HG03280 (cell line): ENCODE results near the gene HSPA1A.
A peak's percentile ranks its signal among the peaks of the same experiment; 100 is the strongest.

Experiments used
- ATAC-seq: cut with Tn5 transposase; IDR thresholded peaks from one replicate; pipeline ENCODE4 v1.9.1; 2021; ENCODE audit warnings: mild to moderate bottlenecking, moderate library complexity; ENCODE audit not compliant: unreplicated experiment

HSPA1A gene

DNA sequence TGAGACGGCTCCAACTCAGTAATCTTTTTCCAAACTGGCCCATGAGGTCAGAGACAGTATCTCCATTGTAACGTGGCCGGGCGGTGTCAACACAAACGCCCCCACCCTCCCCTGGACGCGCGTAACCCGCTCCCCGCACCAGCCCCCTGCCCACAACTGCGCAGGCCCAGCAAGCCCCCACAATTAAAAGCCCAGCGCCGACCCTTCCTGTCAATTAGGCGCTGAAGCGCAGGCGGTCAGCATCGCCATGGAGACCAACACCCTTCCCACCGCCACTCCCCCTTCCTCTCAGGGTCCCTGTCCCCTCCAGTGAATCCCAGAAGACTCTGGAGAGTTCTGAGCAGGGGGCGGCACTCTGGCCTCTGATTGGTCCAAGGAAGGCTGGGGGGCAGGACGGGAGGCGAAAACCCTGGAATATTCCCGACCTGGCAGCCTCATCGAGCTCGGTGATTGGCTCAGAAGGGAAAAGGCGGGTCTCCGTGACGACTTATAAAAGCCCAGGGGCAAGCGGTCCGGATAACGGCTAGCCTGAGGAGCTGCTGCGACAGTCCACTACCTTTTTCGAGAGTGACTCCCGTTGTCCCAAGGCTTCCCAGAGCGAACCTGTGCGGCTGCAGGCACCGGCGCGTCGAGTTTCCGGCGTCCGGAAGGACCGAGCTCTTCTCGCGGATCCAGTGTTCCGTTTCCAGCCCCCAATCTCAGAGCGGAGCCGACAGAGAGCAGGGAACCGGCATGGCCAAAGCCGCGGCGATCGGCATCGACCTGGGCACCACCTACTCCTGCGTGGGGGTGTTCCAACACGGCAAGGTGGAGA lies at the start of gene HSPA1A, which contains the start of gene HSPA1L:
Gene HSPA1A, plus strand, starts transcription at position 519 of the 814 bp plus-strand sequence. Its CDS starts 214 bp downstream, at position 733.
Gene HSPA1L, minus strand, starts transcription at position 259 of the 814 bp plus-strand sequence. CDS start 3,311 bp downstream, outside the sequence.
- peak; percentile 27 for ATAC-seq

DNA sequence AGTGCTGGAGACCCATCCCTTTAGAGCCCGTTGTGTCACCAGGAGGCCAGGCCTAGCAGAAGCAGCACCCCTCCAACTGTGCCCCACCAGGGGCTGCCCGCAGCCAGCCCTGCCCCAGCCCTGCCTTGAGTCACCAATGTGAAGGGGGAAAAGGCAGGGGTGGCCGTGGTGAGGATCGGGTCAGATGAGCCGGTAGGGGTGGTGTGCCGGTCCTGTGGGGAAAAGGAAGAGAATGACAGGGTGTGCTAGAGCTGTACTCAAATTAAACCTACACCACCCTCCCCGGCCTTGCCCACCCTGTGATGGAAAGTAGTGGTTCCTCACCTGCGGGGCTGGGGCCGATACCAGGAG lies 49.8 kb upstream of the HSPA1A start:
- no peak for ATAC-seq

DNA sequence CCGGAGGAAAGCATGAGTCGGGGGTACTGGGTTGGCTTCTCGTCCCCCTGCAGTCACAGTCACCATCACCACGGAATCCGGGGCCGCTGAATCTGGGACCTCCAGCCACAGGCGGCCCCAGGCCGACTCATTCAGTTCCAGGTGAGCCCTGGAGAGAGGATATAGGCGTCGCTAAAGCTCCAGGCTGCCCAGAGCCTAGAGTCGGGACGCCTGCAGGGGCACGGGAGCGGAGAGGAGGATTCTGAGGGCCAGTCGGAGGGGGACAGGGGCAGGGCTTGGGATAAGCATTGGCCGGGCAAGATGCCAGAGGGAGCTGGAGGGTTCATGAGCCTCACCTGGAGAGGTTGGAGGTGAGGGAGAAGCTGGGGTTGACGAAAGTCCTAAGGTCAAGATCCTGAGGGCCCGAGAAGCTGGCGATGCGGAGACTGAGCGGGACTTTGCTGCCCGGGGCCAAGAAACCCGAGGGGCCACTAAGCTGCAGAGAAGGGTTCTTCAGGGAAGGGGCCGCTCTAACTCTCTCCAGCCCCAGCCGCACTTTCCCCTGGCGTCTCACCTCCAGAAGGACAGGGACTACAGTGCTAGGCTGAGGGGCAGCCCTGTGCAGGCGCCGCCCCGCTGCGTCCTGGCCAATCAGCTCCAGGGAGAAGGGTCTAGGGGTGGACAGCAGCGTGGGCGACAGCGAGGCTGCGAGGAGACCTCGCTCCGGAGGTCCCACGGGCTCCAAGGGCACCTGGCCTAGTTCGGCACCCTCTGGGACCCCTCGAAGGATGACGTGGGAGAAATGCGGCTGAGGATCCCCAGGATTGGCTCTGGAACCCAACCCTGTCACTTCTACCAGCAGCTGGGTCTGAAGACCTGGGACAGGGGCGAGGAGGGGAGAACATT lies 49.2 kb upstream of the HSPA1A start:
- no peak for ATAC-seq

DNA sequence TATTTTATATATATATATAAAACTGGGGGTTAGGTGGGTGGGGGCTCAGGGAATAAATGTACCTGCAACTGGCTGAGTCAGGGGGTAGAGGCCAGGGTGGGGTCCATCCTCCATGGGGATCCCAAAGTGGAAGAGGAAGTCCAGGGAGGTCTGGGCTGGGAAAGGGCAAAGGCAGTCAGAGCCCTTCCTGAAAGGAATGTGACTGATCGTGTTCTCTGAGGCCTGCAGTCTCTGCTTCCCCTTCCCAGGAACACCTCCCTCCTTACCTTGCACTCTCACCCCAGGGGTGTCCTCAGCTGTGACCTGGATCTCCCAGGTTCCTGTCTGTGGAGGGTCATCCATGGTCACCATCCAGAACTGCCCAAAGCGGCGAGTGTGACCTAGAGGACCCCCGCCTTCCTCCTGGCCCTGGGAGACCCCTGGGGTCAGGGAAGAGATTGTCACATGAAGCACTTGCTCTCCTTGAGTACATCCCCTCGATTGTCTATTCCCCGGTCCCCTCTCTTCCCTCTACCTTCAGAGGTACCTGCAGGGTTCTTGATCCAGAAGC lies 48.2 kb upstream of the HSPA1A start:
- no peak for ATAC-seq

DNA sequence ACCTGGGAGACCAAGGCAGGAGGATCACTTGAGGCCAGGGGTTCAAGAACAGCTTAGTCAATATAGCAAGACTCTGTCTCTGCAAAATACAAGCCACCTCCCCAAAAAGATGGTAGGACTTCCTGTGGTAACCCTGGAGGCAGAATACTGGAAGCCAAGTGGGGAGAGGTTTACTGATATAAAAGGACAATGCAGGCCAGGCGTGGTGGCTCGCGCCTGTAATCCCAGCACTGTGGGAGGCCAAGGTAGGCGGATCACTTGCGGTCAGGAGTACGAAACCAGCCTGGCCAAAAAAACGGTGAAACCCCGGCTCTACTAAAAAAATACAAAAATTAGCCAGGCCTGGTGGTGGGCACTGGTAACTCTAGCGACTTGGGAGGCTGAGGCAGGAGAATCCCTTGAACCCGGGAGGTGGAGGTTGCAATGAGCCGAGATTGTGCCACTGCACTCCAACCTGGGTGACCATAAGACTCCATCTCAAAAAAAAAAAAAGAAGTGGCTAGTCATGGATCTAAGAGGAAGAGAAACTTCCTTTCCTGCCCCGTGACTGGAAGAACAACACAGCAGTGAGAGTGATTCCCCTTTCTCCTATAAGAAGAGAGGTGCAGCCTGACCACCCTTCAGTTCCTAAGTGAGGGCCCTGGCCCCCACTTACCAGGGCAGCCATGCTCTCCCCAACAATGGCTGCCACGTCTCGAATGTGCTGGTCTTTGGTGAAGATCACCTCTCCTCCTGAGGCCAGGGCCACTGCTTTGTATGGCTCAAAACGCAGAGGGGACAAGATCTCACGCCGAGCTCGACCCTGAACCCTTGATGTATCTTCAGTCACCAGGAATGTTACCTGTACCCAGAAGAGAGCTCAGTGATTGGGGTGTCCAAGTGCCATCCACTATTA lies 46.7 kb upstream of the HSPA1A start:
- no peak for ATAC-seq

DNA sequence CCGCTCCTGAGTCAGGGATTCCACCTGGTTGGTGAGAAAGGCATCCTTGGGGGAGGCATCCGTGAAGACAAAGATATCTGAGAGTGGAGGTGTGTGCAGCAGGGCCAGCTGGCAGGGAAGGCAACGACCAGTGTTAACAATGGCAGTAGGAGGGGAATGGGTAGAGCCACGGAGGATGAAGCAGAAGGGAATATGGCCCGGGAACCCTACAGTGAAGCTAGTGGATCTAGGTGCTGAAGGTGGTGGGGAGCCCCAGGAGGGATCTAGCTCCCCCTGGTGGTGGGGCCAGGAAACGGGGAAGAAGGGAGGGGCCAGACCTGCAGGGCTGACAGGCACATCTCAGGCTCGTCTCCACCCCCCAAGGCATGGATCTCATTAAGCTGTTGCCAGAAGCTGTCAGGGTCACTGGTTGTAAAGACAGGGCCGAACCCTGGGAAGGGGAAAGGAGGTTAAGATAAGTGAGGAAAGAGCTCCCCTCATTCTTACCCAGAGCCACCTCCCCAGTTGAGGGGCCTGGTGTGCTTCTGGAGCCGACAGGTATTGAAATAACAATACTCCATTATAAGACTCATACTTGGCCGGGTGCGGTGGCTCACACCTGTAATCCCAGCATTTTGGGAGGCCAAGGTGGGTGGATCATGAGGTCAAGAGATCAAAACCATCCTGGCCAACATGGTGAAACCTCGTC lies 45.5 kb upstream of the HSPA1A start:
- ATAC-seq, result peak; percentile 65

DNA sequence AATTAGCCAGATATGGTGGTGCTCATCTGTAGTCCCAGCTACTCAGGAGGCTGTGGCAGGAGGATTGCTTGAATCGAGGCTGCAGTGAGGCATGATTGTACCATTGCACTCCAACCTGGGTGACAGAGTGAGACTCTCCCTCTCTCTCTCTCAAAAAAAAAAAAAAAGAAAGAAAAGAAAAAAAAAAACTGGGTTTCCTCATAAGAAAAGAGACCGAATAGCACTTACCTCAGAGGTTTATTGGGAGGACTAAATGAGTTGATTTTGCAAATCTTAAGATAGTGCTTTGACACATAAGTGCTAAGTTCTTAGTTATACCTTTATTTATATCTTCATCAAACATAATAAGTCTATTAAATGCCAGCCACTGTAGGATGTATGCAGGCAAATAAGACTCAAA lies 44.5 kb upstream of the HSPA1A start:
- ATAC-seq, result no peak

DNA sequence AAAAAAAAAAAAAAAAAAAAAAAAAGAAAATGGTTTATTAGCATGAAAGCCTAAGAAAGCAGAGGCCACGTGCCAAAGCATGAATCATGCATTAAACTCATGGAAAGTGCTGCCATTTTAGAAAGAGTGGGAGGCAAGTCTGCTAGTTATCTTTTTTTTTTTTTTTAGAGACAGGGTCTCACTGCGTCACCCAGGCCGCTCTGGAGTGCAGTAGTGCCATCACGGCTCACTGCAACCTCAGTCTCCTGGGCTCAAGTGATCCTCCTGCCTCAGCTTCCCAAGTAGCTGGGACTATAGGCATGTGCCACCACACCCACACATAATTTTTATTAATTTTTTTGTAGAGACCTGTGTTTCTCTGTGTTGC lies 43.4 kb upstream of the HSPA1A start:
- ATAC-seq, result no peak

DNA sequence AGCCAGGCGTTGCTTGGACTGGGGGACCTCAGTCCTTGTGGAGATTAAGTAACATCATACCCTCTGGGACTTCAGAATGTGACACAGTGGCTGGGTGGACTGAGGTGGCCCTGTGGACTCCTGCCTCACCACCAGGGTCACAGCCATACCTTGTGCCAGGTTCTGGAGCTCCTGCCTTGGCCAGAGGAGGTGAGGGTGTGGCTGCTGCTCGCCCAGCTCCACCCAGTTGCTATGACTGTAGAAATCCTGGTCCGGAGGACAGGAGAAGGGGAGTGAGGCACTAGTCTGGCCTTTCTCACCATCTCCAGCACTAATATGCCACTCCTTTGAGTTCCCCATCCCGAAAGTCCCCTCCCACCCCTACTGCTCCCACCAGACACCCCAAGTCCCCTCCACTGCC lies 40.2 kb upstream of the HSPA1A start:
- no peak for ATAC-seq

DNA sequence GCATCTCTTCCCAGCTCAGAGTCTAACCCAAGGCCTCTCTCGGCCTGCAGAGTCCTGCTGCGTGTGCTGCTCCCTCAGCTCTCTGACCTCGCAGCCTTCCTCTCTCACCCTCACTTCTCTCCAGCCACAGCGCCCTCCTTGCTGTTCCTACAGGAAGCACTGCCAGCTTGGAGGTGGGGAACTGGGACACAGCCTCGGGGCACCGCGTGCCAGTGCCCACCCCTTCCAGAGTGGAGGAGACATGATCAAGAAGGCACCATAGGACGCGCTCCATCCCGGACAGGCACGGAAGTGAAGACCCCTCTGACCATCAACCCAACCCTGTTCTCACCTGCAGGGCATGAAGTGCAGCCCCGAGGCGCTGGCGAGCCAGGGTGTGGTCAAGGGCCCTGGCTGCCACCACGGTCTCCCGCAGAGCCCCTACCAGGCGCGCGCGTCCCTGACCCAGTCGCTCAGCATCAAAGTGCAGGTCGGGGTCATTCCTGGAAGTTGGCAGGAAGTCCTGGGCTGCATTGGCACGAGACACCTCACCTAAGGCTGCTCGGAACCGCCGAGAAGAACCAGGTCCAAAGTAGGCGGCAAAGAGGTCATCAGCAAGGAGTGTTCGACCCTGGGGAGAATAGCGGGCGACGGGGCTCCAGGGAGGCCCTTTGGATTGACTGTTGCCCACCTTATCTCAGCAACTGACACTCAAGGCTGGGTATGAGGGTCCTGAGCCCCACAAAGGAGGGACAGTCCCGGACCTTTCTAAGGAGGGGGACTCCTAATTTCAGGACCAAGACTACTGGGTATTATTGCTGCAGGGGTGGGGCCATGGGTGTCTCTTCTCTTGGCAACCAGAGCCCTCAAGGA lies 39.5 kb upstream of the HSPA1A start:
- no peak for ATAC-seq

DNA sequence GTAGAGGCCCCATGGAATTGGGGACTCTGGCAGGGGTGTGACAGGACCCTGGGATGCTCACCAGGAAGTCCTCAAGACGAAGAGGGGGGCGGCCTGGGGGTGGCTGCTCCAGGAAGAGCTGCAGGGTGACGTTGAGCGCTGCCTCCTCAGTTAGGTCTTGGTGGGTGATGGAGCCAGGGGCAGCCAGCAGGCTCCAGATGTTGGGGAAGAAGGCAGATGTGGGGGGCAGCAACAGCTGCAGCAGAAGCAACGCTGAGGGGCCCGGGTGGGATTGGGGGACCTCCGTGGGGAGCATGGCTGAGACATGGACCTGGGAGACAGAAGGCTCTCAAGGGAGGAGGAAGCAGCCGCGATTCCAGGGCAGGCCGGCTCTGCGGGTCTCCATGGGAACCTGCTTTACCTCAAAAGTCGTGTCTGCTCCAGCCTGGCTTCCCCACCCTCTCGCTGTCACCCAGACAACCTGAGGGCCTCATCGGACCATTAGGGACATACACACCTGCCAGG lies 38.8 kb upstream of the HSPA1A start:
- ATAC-seq, result no peak

DNA sequence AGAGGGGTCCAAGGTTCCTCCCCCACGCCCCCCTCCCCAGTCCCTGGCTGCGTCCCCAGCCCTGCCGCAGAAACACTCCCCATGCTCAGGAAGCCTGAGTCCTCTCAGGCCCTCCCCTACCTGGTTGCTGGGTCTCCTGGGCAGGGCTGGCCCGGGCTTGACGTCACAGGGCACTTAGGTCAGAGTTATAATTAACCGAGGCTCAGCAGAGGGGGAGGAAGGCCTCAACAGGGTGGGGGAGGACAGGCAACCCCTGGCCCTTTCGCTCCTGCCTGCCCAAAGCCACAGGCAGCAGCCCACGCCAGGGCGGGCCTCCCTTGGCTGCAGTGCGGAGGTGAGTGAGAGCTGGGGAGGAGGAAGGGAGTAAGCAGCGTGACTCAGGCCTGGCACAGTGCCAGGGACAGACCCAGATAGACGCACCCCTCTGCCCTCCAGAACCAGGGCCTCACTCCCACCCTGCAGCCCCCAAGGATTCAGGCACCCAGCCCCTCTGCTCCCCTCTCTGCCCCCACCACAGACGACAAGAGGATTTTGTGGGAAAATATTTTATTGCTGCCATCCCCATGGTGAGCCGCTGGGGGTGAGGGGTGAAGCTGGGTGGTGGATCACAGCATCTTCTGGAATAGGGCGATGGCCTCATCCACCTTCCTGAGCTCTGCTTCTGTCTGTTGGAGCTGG lies 38.2 kb upstream of the HSPA1A start, which contains the start of gene VWA7:
Gene VWA7, minus strand, starts transcription at position 340 of the 678 bp plus-strand sequence. CDS start 549 bp downstream, outside the sequence.
- ATAC-seq, result peak; percentile 75

DNA sequence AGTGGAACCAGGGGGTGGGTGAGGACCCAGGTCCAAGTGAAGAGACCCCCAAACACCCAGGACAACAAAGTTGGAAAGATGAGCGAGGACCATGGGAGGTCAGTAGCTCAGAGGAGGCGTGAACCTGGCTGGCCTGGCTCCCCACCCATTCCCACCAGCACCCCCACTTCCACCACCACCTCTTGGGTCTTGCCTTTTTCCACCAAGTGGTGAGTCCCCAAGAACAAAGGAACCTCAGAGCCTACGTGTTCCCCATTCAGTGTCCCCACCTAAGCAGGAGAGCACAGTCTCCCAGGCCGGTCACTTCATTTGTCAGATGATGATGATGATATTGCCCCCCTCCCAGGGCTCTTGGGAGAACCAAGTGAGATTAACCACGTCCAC lies 37.7 kb upstream of the HSPA1A start:
- no peak for ATAC-seq

DNA sequence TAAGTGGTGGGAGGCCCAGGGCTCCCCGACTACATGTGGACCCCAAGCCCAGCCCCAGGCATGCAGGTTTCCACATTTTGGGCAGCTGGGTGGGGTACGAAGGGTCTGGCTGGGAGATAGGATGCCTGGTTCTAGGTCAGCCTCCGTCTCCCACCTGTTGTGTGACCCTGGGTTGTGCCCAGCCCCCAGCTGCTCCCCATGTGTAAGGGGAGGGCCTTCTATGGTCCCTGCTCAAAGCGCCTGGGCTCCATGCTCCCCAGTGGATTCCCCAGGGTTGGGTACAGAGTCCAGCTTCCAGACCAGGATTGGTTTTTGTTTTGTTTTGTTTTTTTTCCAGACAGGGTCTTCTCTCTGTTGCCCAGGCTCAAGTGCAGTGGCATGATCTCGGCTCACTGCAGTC lies 37.1 kb upstream of the HSPA1A start:
- ATAC-seq, result no peak

DNA sequence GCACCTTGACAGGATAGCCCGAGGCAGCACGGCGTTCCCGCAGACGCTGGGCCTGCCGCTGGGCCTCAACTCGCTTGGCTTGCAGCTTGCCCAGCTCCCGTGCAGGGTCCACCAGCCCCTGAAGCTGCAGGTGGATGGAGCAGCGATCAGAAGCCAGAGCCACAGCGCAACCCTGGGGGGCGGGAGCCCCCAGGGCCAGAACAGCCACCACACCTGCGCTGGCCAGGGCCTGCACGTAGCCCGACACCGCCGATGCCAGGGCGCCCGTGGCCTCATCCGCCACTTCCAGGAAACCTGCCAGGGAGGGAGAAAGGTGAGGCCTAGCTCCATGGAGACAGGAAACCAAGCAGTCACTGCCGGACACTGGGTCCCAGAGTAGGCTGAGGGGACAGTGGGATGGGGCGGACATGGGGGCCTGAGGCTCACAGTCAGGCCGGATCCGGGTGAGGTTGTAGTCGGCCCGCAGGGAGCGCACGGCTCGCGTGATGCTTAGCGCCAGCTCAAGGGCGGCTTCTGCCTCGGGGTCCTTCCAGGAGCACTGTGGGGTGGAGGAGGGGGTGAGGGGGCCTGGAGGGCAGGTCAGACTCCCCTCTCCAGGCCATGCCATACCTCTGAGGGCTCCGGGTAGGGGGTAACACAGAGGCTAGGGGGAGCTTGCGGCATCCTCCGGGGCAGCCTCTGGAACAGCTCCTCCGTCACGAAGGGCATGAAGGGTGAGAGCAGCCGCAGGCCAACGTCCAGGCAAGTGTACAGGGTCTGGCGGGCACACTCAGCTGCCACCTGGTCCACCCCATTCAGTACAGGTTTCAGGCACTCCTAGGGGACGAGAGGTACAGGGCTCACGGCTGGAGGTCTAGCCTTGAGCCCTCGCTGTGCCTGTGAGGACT lies 36.1 kb upstream of the HSPA1A start:
- no peak for ATAC-seq

DNA sequence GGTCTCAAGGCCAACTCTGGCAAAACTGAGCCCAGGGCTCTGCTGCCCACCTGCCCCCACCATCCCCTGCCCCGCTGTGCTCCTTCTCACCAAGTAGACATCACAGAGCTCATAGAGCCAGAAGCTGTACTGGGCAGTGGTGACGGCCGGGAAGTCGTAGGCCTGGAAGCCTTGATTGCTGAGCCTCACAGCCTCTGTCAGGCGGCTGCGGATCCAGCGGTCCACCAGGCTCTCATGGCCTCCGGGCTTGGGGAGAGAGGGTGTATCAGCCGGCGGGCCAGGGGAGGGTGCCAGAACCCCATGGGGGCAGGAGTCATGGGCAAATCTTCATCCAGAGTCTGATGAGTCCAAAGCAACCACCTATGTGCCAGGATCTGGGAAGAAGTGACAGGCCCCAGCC lies 35.4 kb upstream of the HSPA1A start:
- ATAC-seq, result no peak

DNA sequence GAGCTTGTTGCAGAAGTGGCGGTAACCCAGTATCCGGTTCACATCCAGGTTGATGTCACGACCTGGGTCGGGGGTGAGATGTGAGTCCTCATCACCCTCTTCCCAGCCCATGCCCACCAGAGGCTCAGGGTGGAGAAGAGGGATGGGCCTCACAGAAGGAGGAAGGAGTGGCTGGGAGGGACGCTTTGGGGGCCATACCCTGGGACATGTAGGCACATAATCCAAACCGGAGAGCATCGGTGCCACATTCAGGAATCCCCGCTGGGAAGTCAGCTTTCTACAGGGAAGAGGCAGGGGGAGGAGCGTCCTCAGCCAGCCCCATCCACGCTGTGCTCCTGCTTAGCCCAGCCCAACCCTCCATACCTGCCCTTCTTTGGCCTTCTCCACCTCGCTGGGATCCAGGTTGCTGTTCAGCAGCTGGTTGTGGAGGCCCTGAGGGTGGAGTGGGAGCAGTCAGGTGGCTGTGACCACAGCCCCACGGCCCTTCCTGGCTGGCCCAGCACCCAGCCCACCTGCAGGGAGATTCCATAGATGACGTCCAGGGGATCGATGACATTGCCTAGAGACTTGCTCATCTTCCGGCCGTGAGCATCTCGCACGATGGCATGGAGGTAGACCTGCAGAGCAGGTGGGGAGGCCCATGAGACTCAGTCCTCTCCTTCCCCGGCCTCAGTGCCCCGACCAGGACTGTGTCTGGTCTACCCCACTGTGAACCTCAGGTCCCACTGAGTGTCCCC lies 34.7 kb upstream of the HSPA1A start:
- ATAC-seq, result no peak
